Lower lobe of right lung (tissue), 2 donors: ENCODE results near the gene LDLRAD4. TPM values are rescaled to one million over a fixed set of nuclear protein-coding genes. Genes with fewer than 3 reads are reported as not detected.

Experiments
- ATAC-seq, 2 donors: fragments of 200-7000 bp; cut with Tn5 transposase; one replicate each; pipeline ENCODE4 v1.9.1; 2020 to 2022; ENCODE audit warnings: mild to moderate bottlenecking in 2 of 2, moderate library complexity in 2 of 2
- DNase-seq: peaks from one replicate; pipeline ENCODE4 v3.0.0-alpha.2; 2020
- H3K27ac ChIP-seq: fragments of 200-600 bp; one replicate; pipeline ENCODE4 v1.8.0; 2022
- H3K27me3 ChIP-seq: fragments of 200-600 bp; one replicate; pipeline ENCODE4 v1.8.0; 2022; ENCODE audit warnings: low read depth
- H3K36me3 ChIP-seq: fragments of 200-600 bp; one replicate; pipeline ENCODE4 v1.8.0; 2022; ENCODE audit warnings: mild to moderate bottlenecking
- H3K4me1 ChIP-seq: fragments of 200-600 bp; one replicate; pipeline ENCODE4 v1.8.0; 2022
- H3K4me3 ChIP-seq: fragments of 200-600 bp; one replicate; pipeline ENCODE4 v1.8.0; 2022; ENCODE audit warnings: mild to moderate bottlenecking
- H3K9me3 ChIP-seq: fragments of 200-600 bp; one replicate; pipeline ENCODE4 v1.8.0; 2022
- CTCF ChIP-seq: fragments of 200-600 bp; IDR thresholded peaks from one replicate; pipeline ENCODE4 v1.8.0; 2022; ENCODE audit warnings: antibody characterized with exemption, mild to moderate bottlenecking
- intact Hi-C: fragments of 100-400 bp; cut with DNase I; formaldehyde crosslinking; loops from one replicate; pipeline ENCODE4 v1.11.0; 2022
- total RNA-seq: library from RNA; stranded (reverse); fragmentation: NEBNext Ultra II Directional; extraction: Animal tissue kit (Norgen Biotek cat#: 25700); gene quantifications from one replicate; pipeline ENCODE4 v1.2.1, GENCODE V29; 2021
- donor health status: DM: no; HTN: yes; CAD: no; lungs with severe emphysema.

The LDLRAD4 gene
- total RNA-seq, 1 donor from 2014 or later = 24.6 TPM

- Histone ChIP-seq H3K4me3 (no peak overlapping the region), H3K27ac (no peak overlapping the region), H3K36me3 (no peaks in the 10 kb centered on the region), H3K27me3 (no peaks in the 10 kb centered on the region), H3K4me1 (no peaks in the 10 kb centered on the region), H3K9me3 (no peaks in the 10 kb centered on the region)
- no peak for ATAC-seq
- intact Hi-C loops = no loop called here
- TF ChIP-seq CTCF = no peak
- no peak for DNase-seq
Measured at GRCh38 chr18:13657974-13658373, 439.4 kb downstream of the LDLRAD4 start.

GRCh38 chr18:13658436-13659204 lies 440.1 kb downstream of the LDLRAD4 start:
- H3K27ac ChIP-seq = no peak overlapping the region
- no peak for TF ChIP-seq CTCF
- intact Hi-C loops = no loop called here

GRCh38 chr18:13660510-13660909 lies 441.9 kb downstream of the LDLRAD4 start:
- no peak overlapping the region for H3K27ac ChIP-seq
- H3K36me3 ChIP-seq = peaks cover 10% of the 10 kb centered on the region
- H3K9me3 ChIP-seq = no peaks in the 10 kb centered on the region
- no peaks in the 10 kb centered on the region for H3K27me3 ChIP-seq
- no peaks in the 10 kb centered on the region for H3K4me1 ChIP-seq
- no peak overlapping the region for H3K4me3 ChIP-seq
- ATAC-seq = no peak
- no peak for DNase-seq
- intact Hi-C loops = no loop called here
- no peak for TF ChIP-seq CTCF

More at GRCh38 chr18:13658436-13659204, 440.1 kb downstream of the LDLRAD4 start:
- DNase-seq (no peak), ATAC-seq (peak in 1 of 2 donors; percentile 32)
- Histone ChIP-seq H3K36me3 (no peaks in the 10 kb centered on the region), H3K4me3 (no peak overlapping the region), H3K27me3 (no peaks in the 10 kb centered on the region), H3K4me1 (no peaks in the 10 kb centered on the region), H3K9me3 (no peaks in the 10 kb centered on the region)

- H3K27ac ChIP-seq = no peak overlapping the region
- no peak for ATAC-seq
- intact Hi-C loops = no loop called here
Measured at GRCh38 chr18:13661051-13661778, 442.7 kb downstream of the LDLRAD4 start.

GRCh38 chr18:13661779-13662256 lies 443.3 kb downstream of the LDLRAD4 start:
- intact Hi-C loops = no loop called here
- no peak overlapping the region for H3K4me3 ChIP-seq
- ATAC-seq (no peak), DNase-seq (no peak)
- H3K27ac ChIP-seq = no peak overlapping the region
- peaks cover 20% of the 10 kb centered on the region for H3K36me3 ChIP-seq
- H3K9me3 ChIP-seq = no peaks in the 10 kb centered on the region
- no peak for TF ChIP-seq CTCF
- no peaks in the 10 kb centered on the region for H3K27me3 ChIP-seq
- H3K4me1 ChIP-seq = no peaks in the 10 kb centered on the region

More at GRCh38 chr18:13661051-13661778, 442.7 kb downstream of the LDLRAD4 start:
- Histone ChIP-seq H3K27me3 (no peaks in the 10 kb centered on the region), H3K36me3 (peaks cover 17% of the 10 kb centered on the region), H3K9me3 (no peaks in the 10 kb centered on the region), H3K4me3 (no peak overlapping the region), H3K4me1 (no peaks in the 10 kb centered on the region)
- no peak for TF ChIP-seq CTCF
- no peak for DNase-seq
